ENCODE measurements around the gene FAM184A. TPM values are rescaled to one million over a fixed set of nuclear protein-coding genes. Genes with fewer than 3 reads are reported as not detected.
A peak's percentile ranks its signal among the peaks of the same experiment; 100 is the strongest.

FAM184A gene
- total RNA-seq, 2 experiments from 2014 or later: 3.0 TPM

GRCh38 chr6:119079283-119079809 lies 882 bp upstream of the FAM184A start:
- Mint-ChIP-seq H3K9me3 (peaks cover 10% of the 10 kb centered on the region), H3K27me3 (peaks cover 9% of the 10 kb centered on the region), H3K4me3 (peak overlapping the region; percentile 90), H3K27ac (peak overlapping the region; percentile 15), H3K4me1 (peaks cover 27% of the 10 kb centered on the region), H3K36me3 (peaks cover 2% of the 10 kb centered on the region)
- DNase-seq (no peak), ATAC-seq (ENCODE audit: low read depth) (no peak)
- POLR2A ChIA-PET: no interaction called here

- Mint-ChIP-seq H3K27me3 (peaks cover 9% of the 10 kb centered on the region), H3K9me3 (peaks cover 4% of the 10 kb centered on the region), H3K36me3 (peaks cover 2% of the 10 kb centered on the region), H3K4me3 (peak overlapping the region; percentile 72), H3K4me1 (peaks cover 30% of the 10 kb centered on the region), H3K27ac (peak overlapping the region; percentile 28)
- POLR2A ChIA-PET: interaction anchor here (0.9 to 1.7 kb wide), 3 partner anchors 184 to 368 kb away, joined by 3 to 6 read pairs (median 3); partner anchors contain the start of gene ASF1A
- DNase-seq (peak; percentile 70), ATAC-seq (ENCODE audit: low read depth) (peak; percentile 51)
Observed at GRCh38 chr6:119077643-119078375, 655 bp downstream of the FAM184A start.

GRCh38 chr6:119077391-119077642 lies 1.1 kb downstream of the FAM184A start:
- DNase-seq: no peak
- peak overlapping the region; percentile 64 for H3K27ac Mint-ChIP-seq
- peaks cover 9% of the 10 kb centered on the region for H3K27me3 Mint-ChIP-seq
- H3K9me3 Mint-ChIP-seq: peaks cover 3% of the 10 kb centered on the region
- peaks cover 30% of the 10 kb centered on the region for H3K4me1 Mint-ChIP-seq
- no peak for ATAC-seq (ENCODE audit: low read depth)
- POLR2A ChIA-PET: interaction anchor here (0.9 to 1.7 kb wide), 3 partner anchors 183 to 367 kb away, joined by 3 to 6 read pairs (median 3); partner anchors contain the start of gene ASF1A
- H3K4me3 Mint-ChIP-seq: peak overlapping the region; percentile 72
- peaks cover 2% of the 10 kb centered on the region for H3K36me3 Mint-ChIP-seq

- H3K4me1 Mint-ChIP-seq: peaks cover 30% of the 10 kb centered on the region
- no peaks in the 10 kb centered on the region for H3K9me3 Mint-ChIP-seq
- peaks cover 9% of the 10 kb centered on the region for H3K27me3 Mint-ChIP-seq
- peak overlapping the region; percentile 64 for H3K27ac Mint-ChIP-seq
- DNase-seq (no peak), ATAC-seq (ENCODE audit: low read depth) (no peak)
- POLR2A ChIA-PET: interaction anchor here (1.2 kb wide), 1 partner anchor 367 kb away, joined by 3 read pairs; no protein-coding TSS in a partner anchor
- H3K36me3 Mint-ChIP-seq: peaks cover 2% of the 10 kb centered on the region
- peak overlapping the region; percentile 72 for H3K4me3 Mint-ChIP-seq
Observed at GRCh38 chr6:119076576-119077390, 1.7 kb downstream of the FAM184A start.

GRCh38 chr6:119076173-119076572 lies 2.3 kb downstream of the FAM184A start:
- Mint-ChIP-seq H3K4me1 (peaks cover 30% of the 10 kb centered on the region), H3K27me3 (peaks cover 9% of the 10 kb centered on the region), H3K27ac (no peak overlapping the region), H3K4me3 (peak overlapping the region; percentile 72), H3K36me3 (peaks cover 2% of the 10 kb centered on the region), H3K9me3 (no peaks in the 10 kb centered on the region)
- ATAC-seq (ENCODE audit: low read depth) (no peak), DNase-seq (no peak)
- POLR2A ChIA-PET: no interaction called here

GRCh38 chr6:119075200-119075981 lies 3.1 kb downstream of the FAM184A start:
- no peak overlapping the region for H3K27ac Mint-ChIP-seq
- H3K4me1 Mint-ChIP-seq: peaks cover 30% of the 10 kb centered on the region

GRCh38 chr6:119073307-119074051 lies 5.0 kb downstream of the FAM184A start:
- POLR2A ChIA-PET: no interaction called here
- no peak for DNase-seq
- peaks cover 23% of the 10 kb centered on the region for H3K4me1 Mint-ChIP-seq
- no peak for ATAC-seq (ENCODE audit: low read depth)
- H3K9me3 Mint-ChIP-seq: no peaks in the 10 kb centered on the region
- peaks cover 2% of the 10 kb centered on the region for H3K36me3 Mint-ChIP-seq
- no peak overlapping the region for H3K4me3 Mint-ChIP-seq
- no peak overlapping the region for H3K27ac Mint-ChIP-seq
- H3K27me3 Mint-ChIP-seq: no peaks in the 10 kb centered on the region

More at GRCh38 chr6:119075200-119075981, 3.1 kb downstream of the FAM184A start:
- DNase-seq (no peak), ATAC-seq (ENCODE audit: low read depth) (no peak)
- Mint-ChIP-seq H3K4me3 (no peak overlapping the region), H3K9me3 (no peaks in the 10 kb centered on the region), H3K36me3 (peaks cover 2% of the 10 kb centered on the region), H3K27me3 (peaks cover 8% of the 10 kb centered on the region)
- POLR2A ChIA-PET: interaction anchor here (0.6 kb wide), 1 partner anchor 372 kb away, joined by 3 read pairs; no protein-coding TSS in a partner anchor

- H3K4me1 Mint-ChIP-seq: peaks cover 11% of the 10 kb centered on the region
- H3K27ac Mint-ChIP-seq: no peak overlapping the region
- H3K27me3 Mint-ChIP-seq: no peaks in the 10 kb centered on the region
- no peak for ATAC-seq (ENCODE audit: low read depth)
- H3K9me3 Mint-ChIP-seq: no peaks in the 10 kb centered on the region
- no peak overlapping the region for H3K4me3 Mint-ChIP-seq
- POLR2A ChIA-PET: no interaction called here
- DNase-seq: no peak
- peaks cover 2% of the 10 kb centered on the region for H3K36me3 Mint-ChIP-seq
Observed at GRCh38 chr6:119071576-119071975, 6.9 kb downstream of the FAM184A start.

GRCh38 chr6:119067091-119067490 lies 11.4 kb downstream of the FAM184A start:
- H3K4me3 Mint-ChIP-seq: no peak overlapping the region
- POLR2A ChIA-PET: no interaction called here
- no peaks in the 10 kb centered on the region for H3K4me1 Mint-ChIP-seq
- H3K27ac Mint-ChIP-seq: no peak overlapping the region
- no peaks in the 10 kb centered on the region for H3K36me3 Mint-ChIP-seq
- ATAC-seq (ENCODE audit: low read depth) (no peak), DNase-seq (no peak)
- no peaks in the 10 kb centered on the region for H3K9me3 Mint-ChIP-seq
- H3K27me3 Mint-ChIP-seq: no peaks in the 10 kb centered on the region

GRCh38 chr6:119066517-119066916 lies 11.9 kb downstream of the FAM184A start:
- POLR2A ChIA-PET: no interaction called here
- Mint-ChIP-seq H3K9me3 (no peaks in the 10 kb centered on the region), H3K27ac (no peak overlapping the region), H3K4me1 (no peaks in the 10 kb centered on the region), H3K4me3 (no peak overlapping the region), H3K36me3 (no peaks in the 10 kb centered on the region), H3K27me3 (no peaks in the 10 kb centered on the region)
- no peak for DNase-seq
- ATAC-seq (ENCODE audit: low read depth): no peak

GRCh38 chr6:119065955-119066354 lies 12.5 kb downstream of the FAM184A start:
- Mint-ChIP-seq H3K36me3 (no peaks in the 10 kb centered on the region), H3K4me1 (no peaks in the 10 kb centered on the region), H3K27me3 (no peaks in the 10 kb centered on the region), H3K27ac (no peak overlapping the region), H3K4me3 (no peak overlapping the region), H3K9me3 (no peaks in the 10 kb centered on the region)
- DNase-seq: no peak
- ATAC-seq (ENCODE audit: low read depth): no peak
- POLR2A ChIA-PET: no interaction called here

GRCh38 chr6:119065382-119065781 lies 13.1 kb downstream of the FAM184A start:
- Mint-ChIP-seq H3K27me3 (no peaks in the 10 kb centered on the region), H3K27ac (no peak overlapping the region), H3K9me3 (no peaks in the 10 kb centered on the region), H3K4me1 (no peaks in the 10 kb centered on the region), H3K4me3 (no peak overlapping the region), H3K36me3 (no peaks in the 10 kb centered on the region)
- POLR2A ChIA-PET: no interaction called here
- no peak for DNase-seq
- ATAC-seq (ENCODE audit: low read depth): no peak

All from activated naive CD8-positive, alpha-beta T cell treated with anti-CD3 and anti-CD28 coated beads, Interleukin-2, amount 10 ng/mL, durations not matched to agents 7 days and 5 days (primary cell).